ENCODE measurements around the gene INAFM2.
A peak's percentile ranks its signal among the peaks of the same experiment; 100 is the strongest.

Gene INAFM2

DNA sequence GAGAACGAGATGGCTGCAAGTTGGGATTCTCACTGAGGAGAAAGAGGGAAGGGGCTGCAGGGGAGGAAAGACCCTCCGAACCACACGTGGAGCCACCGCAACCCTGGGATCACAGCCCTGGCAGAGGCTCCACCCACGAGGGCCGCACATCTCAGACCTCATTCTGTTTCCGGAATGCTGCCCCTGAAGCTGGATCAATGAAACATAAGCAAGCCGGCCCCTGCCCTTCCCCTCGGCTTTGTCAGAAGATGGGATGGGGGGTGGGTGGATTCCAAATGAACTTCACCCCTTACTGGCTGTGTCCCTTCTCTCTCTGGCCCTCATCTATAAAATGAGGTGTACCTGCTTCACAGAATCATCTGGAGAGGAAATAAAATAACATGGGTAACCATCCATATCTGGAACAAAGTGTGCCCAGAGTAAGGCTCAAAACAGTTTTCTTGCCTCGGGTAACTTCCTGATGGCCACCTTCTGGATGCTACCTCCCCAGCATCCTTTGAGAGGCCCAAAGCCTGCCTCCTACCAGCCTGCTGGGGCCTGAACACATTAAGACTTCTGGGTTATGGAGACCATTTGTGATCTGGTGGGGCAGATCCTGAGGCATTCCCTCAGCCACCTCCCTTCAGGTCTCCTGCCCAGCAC, 21.9 kb downstream of the INAFM2 start:
- DNase-seq = no peak

DNA sequence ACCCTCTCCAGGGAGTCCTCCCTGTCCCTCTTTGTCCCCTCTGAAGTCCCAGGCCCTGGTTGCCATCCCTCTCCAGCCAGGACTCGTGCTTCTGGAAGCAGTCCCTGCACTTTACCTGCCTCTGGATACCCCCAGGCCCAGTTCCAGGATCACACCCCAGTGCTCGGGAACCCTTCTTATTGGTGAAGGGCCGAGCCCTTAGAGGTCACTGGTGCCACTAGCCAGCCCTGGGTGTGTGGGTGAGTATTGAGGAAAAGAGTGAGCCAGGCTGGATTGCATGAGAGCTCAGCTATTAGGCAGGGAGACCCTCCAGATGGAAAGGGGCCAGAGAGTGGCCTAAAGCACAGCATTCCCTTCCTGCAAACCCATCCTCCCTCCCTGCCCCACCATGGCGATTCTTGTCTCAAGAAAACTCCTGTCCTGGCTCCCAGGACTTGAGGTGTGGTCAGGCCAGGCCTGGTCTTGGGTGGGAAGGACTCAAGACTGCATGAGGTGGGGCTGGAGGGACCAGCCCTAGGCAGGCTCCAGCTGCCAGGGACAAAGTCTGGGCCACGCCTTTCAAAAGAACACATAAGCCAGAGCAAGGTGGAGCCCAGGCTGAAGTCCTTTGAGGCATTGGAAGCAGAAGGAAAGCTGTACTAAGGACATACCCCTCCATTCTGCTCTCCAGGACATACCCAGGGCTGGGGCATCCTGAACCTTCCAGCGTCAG, 22.5 kb downstream of the INAFM2 start:
- DNase-seq = no peak

DNA sequence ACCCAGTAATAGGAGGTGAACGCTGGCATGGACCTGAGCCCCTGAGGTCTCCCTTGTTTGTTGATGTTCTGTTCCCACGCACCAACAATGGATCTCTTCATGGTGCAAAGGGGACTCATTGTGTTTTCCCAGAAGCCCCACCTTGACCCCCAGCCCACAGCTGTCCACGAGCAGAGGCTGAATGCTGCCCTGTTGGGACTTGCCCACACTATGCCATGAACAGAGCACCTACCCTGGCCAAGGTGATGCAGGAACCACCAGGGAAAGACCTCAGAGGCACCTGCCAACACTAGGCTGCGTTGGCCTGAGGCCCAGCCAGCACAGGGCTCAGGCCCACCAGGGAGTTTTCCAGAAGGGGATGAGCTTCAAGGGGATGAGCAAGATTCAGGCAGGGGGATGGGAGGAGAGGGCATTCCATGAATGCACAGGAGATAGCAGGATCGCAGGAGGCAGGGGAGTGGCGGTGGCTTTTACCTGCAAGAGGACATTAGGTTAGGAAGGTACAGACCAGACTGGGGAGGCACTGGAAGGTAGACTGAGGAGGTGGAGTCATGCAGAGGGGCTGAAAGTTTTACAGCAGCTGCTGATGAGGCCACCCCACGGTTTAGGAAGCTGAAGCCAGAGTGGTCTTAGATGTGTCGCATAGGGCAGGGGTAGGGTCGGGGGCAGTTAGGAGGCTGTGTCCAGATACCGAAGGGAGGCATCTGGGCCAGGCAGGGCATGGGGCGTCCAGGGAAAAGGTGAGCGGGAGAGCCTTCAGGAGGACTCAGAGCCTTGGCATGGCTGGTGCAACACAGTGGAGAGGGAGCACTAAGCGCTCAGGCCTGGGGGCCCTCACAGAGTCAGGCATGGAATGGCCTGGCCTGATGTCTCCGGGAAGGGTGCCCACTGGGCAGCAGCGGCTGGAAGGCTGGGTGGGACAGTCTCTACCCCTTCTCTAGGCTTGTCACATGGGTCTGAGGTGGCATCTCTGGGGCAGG, 23.4 kb downstream of the INAFM2 start:
- no peak for DNase-seq

DNA sequence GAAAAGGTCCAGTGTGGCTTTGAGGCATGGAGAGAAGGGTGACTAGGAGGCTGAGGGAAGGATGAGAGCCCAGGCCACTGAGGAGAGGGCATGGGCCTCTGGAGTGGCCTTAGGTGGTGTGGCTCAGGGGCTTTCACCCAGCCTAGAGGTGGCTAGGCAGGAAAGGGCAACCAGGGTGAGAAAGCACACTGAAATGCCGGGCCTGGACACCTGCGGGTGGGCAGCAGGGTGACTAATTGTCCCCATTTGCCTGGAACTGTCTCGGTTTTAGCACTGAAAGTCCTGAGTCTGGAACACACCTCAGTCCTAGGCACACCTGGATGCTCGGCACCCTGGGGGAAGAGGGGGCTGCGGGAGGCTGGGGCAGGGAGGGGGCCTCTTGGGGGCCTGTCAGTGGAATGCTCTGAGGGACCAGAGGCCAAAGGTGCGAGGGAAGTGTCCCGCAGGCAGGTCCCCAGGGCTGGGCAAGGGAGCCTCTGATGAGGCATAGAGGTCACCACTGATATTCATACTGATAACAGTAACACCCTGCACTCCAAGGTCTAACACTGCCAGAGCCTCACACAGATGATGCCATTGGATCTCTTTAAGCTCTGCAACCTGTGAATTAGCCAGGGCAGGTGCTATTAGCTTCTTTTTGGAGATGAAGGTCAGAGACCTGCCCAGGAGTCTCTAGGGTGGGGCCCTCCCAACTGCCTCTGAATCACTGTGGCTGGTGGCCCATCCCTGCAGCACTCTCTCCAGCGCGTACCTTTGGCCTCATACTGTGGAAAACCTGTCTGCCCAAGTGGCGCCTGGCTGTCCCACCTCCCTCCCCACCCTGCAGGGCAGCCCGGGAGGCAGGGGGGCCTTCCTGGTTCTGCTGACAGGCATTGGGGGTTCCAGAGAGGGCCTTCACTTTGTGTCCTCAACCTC, 24.3 kb downstream of the INAFM2 start:
- no peak for DNase-seq

- DNase-seq = no peak
Observed at GRCh38 chr15:40348474-40348870, 25.0 kb downstream of the INAFM2 start.

DNA sequence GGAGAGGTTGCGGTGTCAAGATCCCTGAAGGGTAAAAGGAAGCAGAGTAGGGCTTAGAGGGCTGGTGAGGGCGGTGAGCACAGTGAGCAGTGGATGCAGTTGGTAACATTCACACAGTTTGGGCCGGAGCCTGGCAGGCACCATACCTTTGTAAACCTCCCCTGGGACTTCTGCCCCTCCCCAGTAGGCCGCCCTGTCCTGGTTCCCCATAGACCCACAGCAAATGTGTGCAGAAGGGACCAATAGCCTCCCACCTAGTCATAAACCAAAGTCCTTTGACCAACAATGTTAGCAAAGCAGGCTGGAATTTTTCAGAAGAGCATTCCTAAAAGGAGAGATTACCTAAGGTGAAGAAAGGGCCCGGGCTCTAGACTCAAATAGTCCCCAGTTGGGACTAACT, 25.7 kb downstream of the INAFM2 start:
- DNase-seq = no peak

DNA sequence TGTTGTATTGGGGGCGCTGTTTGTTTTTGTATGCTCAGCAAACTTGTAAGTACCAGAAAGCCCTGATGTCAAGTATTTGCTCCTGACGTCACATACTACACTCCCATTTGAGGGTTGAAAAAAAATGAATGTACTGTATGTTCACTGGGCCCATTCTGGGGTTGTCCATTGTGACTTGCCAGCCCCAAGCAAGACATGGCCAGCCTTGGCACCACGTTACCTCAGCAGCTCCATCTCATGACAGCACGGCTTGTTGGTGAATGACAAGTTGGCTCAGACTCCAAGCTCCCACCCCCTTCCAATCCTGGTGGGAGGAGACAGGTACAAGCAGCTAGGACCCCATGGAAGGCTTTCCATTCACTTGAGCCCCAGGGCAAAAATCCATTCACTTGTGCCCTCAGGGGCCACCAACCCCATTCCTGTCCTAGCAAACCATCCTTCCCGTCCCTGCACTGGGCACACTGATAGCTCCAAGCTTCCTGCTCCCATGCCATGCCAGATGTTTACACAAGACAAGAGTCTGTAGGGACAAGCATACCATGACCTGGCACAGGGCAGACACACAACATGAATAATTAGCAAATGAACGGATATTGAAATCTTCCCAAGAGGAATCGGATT, 28.9 kb downstream of the INAFM2 start:
- no peak for DNase-seq

DNA sequence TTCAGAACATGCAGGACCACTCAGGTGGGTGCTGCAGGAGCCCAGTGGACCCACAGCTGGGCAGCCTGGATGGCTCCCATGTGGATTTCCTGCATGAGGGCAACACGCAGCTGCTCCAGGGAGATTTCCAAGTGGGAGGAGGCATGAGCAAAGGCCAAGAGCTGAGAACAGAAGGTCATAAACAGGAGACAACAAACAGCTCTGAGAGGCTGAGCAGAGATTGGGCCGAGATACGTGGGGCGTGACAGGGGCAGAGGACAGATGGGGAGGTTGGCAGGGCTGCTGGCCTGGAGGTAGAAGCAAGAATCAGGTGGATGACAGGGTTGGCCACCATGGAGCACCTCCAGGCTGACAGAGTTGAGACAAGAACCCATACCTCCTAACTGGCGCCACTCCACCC, 30.2 kb downstream of the INAFM2 start:
- no peak for DNase-seq

DNA sequence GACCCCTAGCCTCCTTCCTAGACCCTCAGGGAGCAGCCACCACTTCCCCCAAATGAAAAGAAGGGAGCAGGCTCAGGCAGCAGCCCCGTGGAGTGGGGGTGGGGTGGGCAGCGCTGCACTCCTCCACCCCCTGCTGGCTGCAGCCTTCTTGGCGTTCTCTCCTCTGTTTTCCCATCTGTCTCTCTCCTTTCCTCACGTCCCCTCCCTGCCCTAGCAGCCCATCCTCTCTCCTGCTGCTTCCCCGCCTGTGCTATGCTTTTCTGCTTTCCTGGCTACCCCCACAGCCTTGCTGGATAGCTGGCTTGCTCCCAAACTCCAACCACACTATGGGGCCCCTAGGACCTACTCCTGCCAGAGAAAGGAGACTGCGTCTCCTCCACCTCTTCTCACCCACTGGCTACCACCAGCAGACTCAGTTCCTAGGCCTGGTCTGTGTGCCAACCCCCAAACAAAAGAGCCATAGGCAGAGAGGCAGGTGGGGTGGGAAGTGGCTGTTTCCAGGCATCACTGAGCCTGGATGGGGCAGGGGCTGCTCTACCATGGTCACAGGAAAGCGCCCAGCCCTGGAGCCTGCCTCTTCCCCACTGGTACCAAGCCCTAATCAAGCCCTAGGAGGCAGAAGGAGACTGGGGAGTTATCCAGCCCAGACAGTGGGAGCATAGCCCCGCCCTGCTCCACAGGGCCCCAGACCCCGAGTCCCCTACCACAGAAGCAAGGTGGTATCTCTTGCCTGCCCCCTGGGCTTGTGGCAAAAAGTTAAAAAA, 31.1 kb downstream of the INAFM2 start:
- DNase-seq = peak; percentile 73

DNA sequence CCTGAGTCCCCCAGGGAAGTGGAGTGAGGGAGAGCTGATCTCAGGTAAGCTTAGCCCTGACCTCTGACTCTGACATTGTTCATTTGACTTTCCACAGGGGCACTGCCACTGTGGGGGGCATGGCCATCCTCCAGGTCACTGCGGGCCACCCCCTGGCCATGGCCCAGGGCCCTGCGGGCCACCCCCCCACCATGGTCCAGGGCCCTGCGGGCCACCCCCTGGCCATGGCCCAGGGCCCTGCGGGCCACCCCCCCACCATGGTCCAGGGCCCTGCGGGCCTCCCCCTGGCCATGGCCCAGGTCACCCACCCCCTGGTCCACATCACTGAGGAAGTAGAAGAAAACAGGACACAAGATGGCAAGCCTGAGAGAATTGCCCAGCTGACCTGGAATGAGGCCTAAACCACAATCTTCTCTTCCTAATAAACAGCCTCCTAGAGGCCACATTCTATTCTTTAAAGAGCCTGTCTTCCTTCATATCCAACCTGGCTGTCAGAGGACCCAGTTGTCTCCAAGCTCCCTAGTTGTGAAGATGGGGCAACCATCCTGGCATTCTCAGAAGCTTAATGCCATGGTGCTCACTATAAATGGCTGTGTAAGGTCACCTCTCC, 32.6 kb downstream of the INAFM2 start:
- DNase-seq = no peak

DNA sequence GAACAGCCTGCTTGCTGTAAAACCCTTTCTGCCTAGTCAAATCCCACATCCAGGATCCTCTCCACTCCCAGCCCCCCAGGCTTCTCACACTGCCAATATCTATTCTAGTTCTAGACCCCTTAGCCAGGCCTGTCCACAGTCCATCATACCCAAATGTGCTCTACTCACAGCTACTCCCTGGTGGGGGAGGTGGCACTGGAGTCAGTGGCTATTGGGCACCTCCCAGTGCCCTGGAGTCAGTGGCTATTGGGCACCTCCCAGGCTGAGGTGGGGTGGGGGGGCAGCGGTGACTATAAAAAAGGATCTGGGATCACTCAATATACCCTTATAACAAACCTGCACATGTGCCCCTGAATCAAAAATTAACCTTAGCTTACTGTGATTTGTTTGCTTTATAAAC, 33.8 kb downstream of the INAFM2 start:
- no peak for DNase-seq

DNA sequence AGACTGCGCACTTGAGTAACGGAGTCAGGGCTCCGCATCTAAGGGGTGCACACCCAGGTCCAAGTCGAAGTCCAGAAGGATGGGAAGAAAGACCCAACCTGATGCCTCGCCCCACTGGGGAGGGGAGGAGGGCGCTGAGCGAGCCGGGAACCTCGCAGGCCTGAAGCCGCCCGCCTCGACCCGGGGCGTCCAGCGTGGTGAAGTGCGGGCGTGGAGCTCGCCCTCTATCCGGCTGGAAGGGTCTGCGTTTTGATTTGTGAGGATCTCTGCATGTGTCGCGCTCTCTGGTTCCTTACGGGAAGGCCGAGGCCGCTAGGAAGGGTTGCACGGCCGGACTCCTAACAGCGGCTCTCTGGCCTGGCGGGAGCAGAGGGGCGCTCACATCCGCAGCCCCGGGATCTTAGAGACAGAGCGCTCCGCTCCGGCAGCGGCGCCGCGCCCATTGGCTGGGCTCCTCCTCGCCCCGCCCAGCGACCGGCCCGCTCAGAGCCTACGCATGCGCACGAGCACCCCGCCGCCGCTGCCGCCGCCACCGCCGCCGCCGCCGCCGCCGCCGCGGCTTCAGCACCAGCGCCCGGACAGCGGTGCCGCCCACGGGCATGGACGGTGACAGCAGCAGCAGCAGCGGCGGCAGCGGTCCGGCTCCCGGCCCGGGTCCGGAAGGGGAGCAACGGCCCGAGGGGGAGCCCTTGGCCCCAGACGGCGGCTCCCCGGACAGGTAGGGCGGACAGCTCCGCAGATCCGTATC, 34.4 kb downstream of the INAFM2 start, which contains the start of gene DISP2:
TSS of gene DISP2 (plus strand) at position 497 of the 748 bp plus-strand sequence. CDS start at position 600, 103 bp downstream.
- peak; percentile 94 for DNase-seq

GRCh38 chr15:40358471-40359353, 35.2 kb downstream of the INAFM2 start:
- DNase-seq = no peak

- no peak for DNase-seq
Observed at GRCh38 chr15:40360015-40360414, 36.5 kb downstream of the INAFM2 start.

DNA sequence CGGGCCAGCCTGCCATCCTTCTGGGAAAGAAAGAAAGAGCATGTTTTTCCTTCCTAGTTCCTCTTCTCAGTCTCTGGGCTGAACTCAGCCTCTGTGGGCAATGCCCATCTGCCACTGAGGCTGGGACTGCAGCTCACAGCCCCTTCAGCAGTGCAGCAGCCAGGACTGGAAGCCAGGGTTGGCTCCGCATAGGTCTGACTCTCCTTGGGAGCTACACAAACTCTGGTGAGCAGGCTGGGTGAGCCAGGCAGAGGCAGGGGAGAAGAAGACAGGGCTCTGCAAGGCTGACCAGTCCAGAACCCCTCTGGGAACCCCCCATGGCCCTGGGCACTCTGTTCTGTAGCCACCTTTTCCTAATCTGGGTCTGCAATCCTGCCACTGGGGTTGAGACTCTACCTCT, 38.1 kb downstream of the INAFM2 start:
- DNase-seq = no peak

- no peak for DNase-seq
Observed at GRCh38 chr15:40363611-40364010, 40.1 kb downstream of the INAFM2 start.

DNA sequence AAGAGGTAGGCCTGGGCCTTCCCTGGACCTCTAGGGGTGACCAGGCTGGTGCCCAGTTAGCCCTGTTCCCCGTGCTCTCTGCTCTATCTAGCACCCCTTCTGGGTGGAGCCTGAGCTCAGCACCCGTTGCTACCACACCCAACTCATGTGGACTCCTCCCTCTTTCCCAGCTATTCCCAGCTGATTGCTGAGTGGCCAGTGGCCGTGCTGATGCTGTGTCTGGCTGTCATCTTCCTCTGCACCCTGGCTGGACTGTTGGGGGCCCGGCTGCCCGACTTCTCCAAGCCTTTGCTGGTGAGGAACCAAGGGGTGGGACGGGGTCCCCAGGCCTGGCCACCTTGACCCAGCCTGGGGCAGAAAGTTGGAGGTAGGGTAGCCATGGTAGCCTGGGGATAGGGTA, 40.8 kb downstream of the INAFM2 start:
- no peak for DNase-seq

GRCh38 chr15:40365016-40365415, 41.5 kb downstream of the INAFM2 start:
- no peak for DNase-seq
